K562 (cell line): ENCODE measurements around the gene SUFU. TPM values are rescaled to one million over a fixed set of nuclear protein-coding genes. Genes with fewer than 3 reads are reported as not detected.

Experiments used
- ATAC-seq: fragments of 200-7000 bp; cut with Tn5 transposase; 3 replicates; pipeline ENCODE4 v1.9.1; 2020; ENCODE audit warnings: moderate library complexity
- BruUV-seq: library from RNA; stranded (reverse); fragments of 400-500 nt; replicated peaks from 2 replicates; lab custom pipeline; 2021; lab: Mats Ljungman, UMichigan
- CTCF ChIA-PET: fragments of 300-600 bp; formaldehyde crosslinking; extraction: SDS; loops from one replicate; lab custom pipeline; 2021; ENCODE audit warnings: low intra/inter-chr PET ratio; lab: Yijun Ruan, JAX
- POLR2A ChIA-PET: fragments of 300-600, 350-650 bp; sonication (Branson Sonifier 250); formaldehyde crosslinking; extraction: SDS; loops from one replicate; lab custom pipeline; 2021; ENCODE audit warnings: antibody characterized with exemption, inconsistent platforms; lab: Yijun Ruan, JAX
- DNase-seq, 4 experiments: peaks; one replicate each; pipeline versions ENCODE4 v3.0.0 to v3.0.0-alpha.2; 2011 to 2018; ENCODE audit warnings: low spot score in 3 of 4, mixed read lengths in 3 of 4; ENCODE audit errors: extremely low read depth in 1 of 4
- FAIRE-seq: peaks from 2 replicates; lab custom pipeline; 2011; peaks lifted over from hg19 to GRCh38; lab: Jason Lieb, UNC
- H2AFZ ChIP-seq: 2 replicates; pipeline ENCODE4 v1.6.0; 2011; ENCODE audit warnings: low read depth, low read length, control low read depth, inconsistent platforms
- H3K27ac ChIP-seq: fragments of 200-600 bp; 3 replicates; pipeline ENCODE4 v1.8.0; 2011; ENCODE audit warnings: low read depth, mild to moderate bottlenecking, control low read depth, inconsistent platforms, low read length, moderate library complexity, mixed read lengths; ENCODE audit errors: extremely low read depth
- H3K27me3 ChIP-seq, 2 experiments: fragments of 300-600 bp in 1 of 2; 2 replicates in 1 of 2; 3 replicates in 1 of 2; pipeline versions ENCODE4 v1.6.0 to v1.8.0; 2011; ENCODE audit warnings: inconsistent platforms in 2 of 2, low read length in 2 of 2, mild to moderate bottlenecking in 1 of 2, mixed read lengths in 1 of 2, moderate library complexity in 1 of 2; ENCODE audit not compliant: control insufficient read depth in 2 of 2, insufficient read depth in 2 of 2
- H3K36me3 ChIP-seq: fragments of 300-600 bp; 3 replicates; pipeline ENCODE4 v1.8.0; 2011; ENCODE audit warnings: mild to moderate bottlenecking, low read length, inconsistent platforms; ENCODE audit not compliant: control insufficient read depth, insufficient read depth
- H3K4me1 ChIP-seq, 2 experiments: fragments of 200-600 bp in 1 of 2; replicated peaks in 1 of 2; 2 replicates in 1 of 2; 3 replicates in 1 of 2; pipeline versions ENCODE4 v1.5.1 to v1.8.0; 2011; ENCODE audit warnings: inconsistent platforms in 2 of 2, low read length in 2 of 2, mild to moderate bottlenecking in 1 of 2, mixed read lengths in 1 of 2, moderate library complexity in 1 of 2; ENCODE audit not compliant: control insufficient read depth in 2 of 2, insufficient read depth in 2 of 2
- H3K4me2 ChIP-seq: 2 replicates; pipeline ENCODE4 v1.6.1; 2011; ENCODE audit warnings: low read length, control low read depth, inconsistent platforms, mixed read lengths; ENCODE audit not compliant: insufficient read depth
- H3K4me3 ChIP-seq: fragments of 200-600 bp; sonication (generic), shearing (Covaris generic); 2 replicates; pipeline ENCODE4 v1.5.1; 2016; ENCODE audit warnings: control low read depth, inconsistent platforms
- H3K79me2 ChIP-seq: fragments of 200-600 bp; 3 replicates; pipeline ENCODE4 v1.8.0; 2011; ENCODE audit warnings: low read length, inconsistent platforms; ENCODE audit not compliant: control insufficient read depth, insufficient read depth
- H3K9ac ChIP-seq, 2 experiments: 2 replicates each; pipeline versions ENCODE4 v1.6.0 to v1.6.1; 2011; ENCODE audit warnings: low read depth in 2 of 2, low read length in 2 of 2, control low read depth in 1 of 2, inconsistent platforms in 1 of 2, mild to moderate bottlenecking in 1 of 2, mixed read lengths in 1 of 2; ENCODE audit not compliant: insufficient read depth in 1 of 2
- H3K9me1 ChIP-seq: one replicate; pipeline ENCODE4 v1.6.0; 2011; ENCODE audit warnings: inconsistent platforms, mild to moderate bottlenecking, low read length, moderate library complexity; ENCODE audit not compliant: control insufficient read depth, insufficient read depth
- H3K9me3 ChIP-seq: replicated peaks from 2 replicates; pipeline ENCODE4 v1.5.1; 2011; ENCODE audit warnings: low read depth, low read length, inconsistent platforms; ENCODE audit not compliant: control insufficient read depth, insufficient read depth
- H4K20me1 ChIP-seq: replicated peaks from 2 replicates; pipeline ENCODE4 v1.6.1; 2011; ENCODE audit warnings: low read length, inconsistent platforms, mixed read lengths; ENCODE audit not compliant: control insufficient read depth, insufficient read depth
- ARHGAP35 ChIP-seq: fragments of 450-650 bp; IDR thresholded peaks from 2 replicates; pipeline ENCODE4 v1.6.1; 2018; ENCODE audit not compliant: partially characterized antibody
- ETS1 ChIP-seq: conservative IDR thresholded peaks from 2 replicates; pipeline ENCODE4 v1.6.1; 2011; ENCODE audit warnings: low read depth, mild to moderate bottlenecking, low read length; ENCODE audit not compliant: control insufficient read depth
- HOXB6 ChIP-seq: fragments of 250-450 bp; sonication (Bioruptor Pico); IDR thresholded peaks from 2 replicates; pipeline ENCODE4 v1.5.1; 2022; ENCODE audit warnings: mild to moderate bottlenecking, borderline replicate concordance
- KLF6 ChIP-seq: fragments of 250-450 bp; sonication (Bioruptor Pico); IDR thresholded peaks from 2 replicates; pipeline ENCODE4 v1.4.0; 2020; ENCODE audit warnings: mild to moderate bottlenecking, moderate library complexity, borderline replicate concordance
- MAFF ChIP-seq: IDR thresholded peaks from 2 replicates; pipeline ENCODE4 v1.6.1; 2012; ENCODE audit warnings: low read length, improper control_type of control experiment
- MCM2 ChIP-seq: fragments of 450-650 bp; IDR thresholded peaks from 2 replicates; pipeline ENCODE4 v1.6.1; 2017; ENCODE audit warnings: low read depth, mild to moderate bottlenecking
- MCM3 ChIP-seq: fragments of 450-650 bp; IDR thresholded peaks from 2 replicates; pipeline ENCODE4 v1.6.1; 2016
- NONO ChIP-seq, 2 experiments: fragments of 200-400 bp in 1 of 2; fragments of 450-650 bp in 1 of 2; formaldehyde crosslinking in 1 of 2; IDR thresholded peaks; 2 replicates each; pipeline ENCODE4 v1.6.1; 2017; ENCODE audit warnings: low read depth in 2 of 2, mild to moderate bottlenecking in 2 of 2, moderate library complexity in 2 of 2, low read length in 1 of 2
- PTTG1 ChIP-seq: fragments of 450-650 bp; IDR thresholded peaks from 2 replicates; pipeline ENCODE4 v1.6.1; 2016; ENCODE audit warnings: low read depth, mild to moderate bottlenecking, missing genetic modification characterization, missing compliant biosample characterization
- SAFB2 ChIP-seq: fragments of 200-400 bp; formaldehyde crosslinking; IDR thresholded peaks from 2 replicates; pipeline ENCODE4 v1.6.1; 2018; ENCODE audit warnings: borderline replicate concordance, low read length, low read depth, moderate library complexity; ENCODE audit not compliant: severe bottlenecking
- SIRT6 ChIP-seq: IDR thresholded peaks from one replicate; pipeline ENCODE4 v1.6.1; 2012; ENCODE audit warnings: low read depth, mild to moderate bottlenecking, control low read depth, inconsistent platforms, low read length, moderate library complexity
- TRIM25 ChIP-seq: fragments of 450-650 bp; IDR thresholded peaks from 2 replicates; pipeline ENCODE4 v1.7.0; 2016; ENCODE audit warnings: borderline replicate concordance
- ZFX ChIP-seq: sonication (generic); formaldehyde crosslinking; IDR thresholded peaks from 2 replicates; pipeline ENCODE4 v1.8.0; 2022; ENCODE audit warnings: mild to moderate bottlenecking, missing genetic modification reagents, moderate library complexity
- ZNF23 ChIP-seq: fragments of 250-450 bp; sonication (Bioruptor Pico); IDR thresholded peaks from 2 replicates; pipeline ENCODE4 v1.4.0; 2020; ENCODE audit warnings: mild to moderate bottlenecking
- ZNF24 ChIP-seq: fragments of 450-650 bp; IDR thresholded peaks from 2 replicates; pipeline ENCODE4 v1.6.1; 2016
- ZNF347 ChIP-seq: fragments of 450-650 bp; formaldehyde crosslinking; IDR thresholded peaks from 2 replicates; pipeline ENCODE4 v1.4.0; 2020; ENCODE audit warnings: low read depth, mild to moderate bottlenecking, moderate library complexity
- ZNF695 ChIP-seq: fragments of 450-650 bp; formaldehyde crosslinking; IDR thresholded peaks from 2 replicates; pipeline ENCODE4 v1.4.0; 2020; ENCODE audit warnings: mild to moderate bottlenecking, moderate library complexity
- ZNF766 ChIP-seq: fragments of 200-800 bp; sonication (Bioruptor generic); conservative IDR thresholded peaks from 2 replicates; pipeline ENCODE4 v1.6.1; 2016; ENCODE audit warnings: missing genetic modification characterization, missing compliant biosample characterization
- ZNF780A ChIP-seq: fragments of 250-450 bp; sonication (Bioruptor Pico); IDR thresholded peaks from 2 replicates; pipeline ENCODE4 v1.5.0; 2021; ENCODE audit warnings: mild to moderate bottlenecking
- WGBS: fragments of 100-300 bp; shearing (Covaris generic); methylation state at CpG from one replicate; pipeline ENCODE4 v1.1.6; 2016; ENCODE audit warnings: low coverage, mixed read lengths; ENCODE audit not compliant: insufficient coverage; ENCODE audit errors: missing lambda C conversion rate; 5-methylcytosine and 5-hydroxymethylcytosine counted together
- in situ Hi-C: fragments of 300-500 bp; cut with MboI; formaldehyde crosslinking; loops from 4 replicates; pipeline ENCODE4 v1.15.0; 2018; ENCODE audit warnings: inconsistent platforms, mixed read lengths
- intact Hi-C: fragments of 100-400 bp; cut with micrococcal nuclease; formaldehyde crosslinking; loops from 2 replicates; pipeline ENCODE4 v1.14.2; 2022
- polyA plus RNA-seq, 8 experiments: library from polyadenylated mRNA; depleted of rRNA in 4 of 8; stranded (reverse) in 5 of 8; unstranded in 3 of 8; fragments of >200 nt; fragmentation: Nextera tagmentation in 2 of 8; fragmentation: Illumina TruSeq in 1 of 8; extraction: Ambion mirVana in 2 of 8; extraction: Trizol in 1 of 8; gene quantifications; 2 replicates each; pipeline versions ENCODE4 v1.2.1 to v1.2.3, GENCODE V29; 2011 to 2014; ENCODE audit warnings: inconsistent platforms in 1 of 8, missing spikeins in 1 of 8
- total RNA-seq, 7 experiments: library from RNA; depleted of rRNA in 6 of 7; stranded (reverse); fragments of >200 nt in 6 of 7; fragmentation: Illumina TruSeq in 2 of 7; extraction: Trizol in 2 of 7; gene quantifications; 2 replicates each; pipeline versions ENCODE4 v1.2.1 to v1.2.3, GENCODE V29; 2011 to 2021; ENCODE audit warnings: low replicate concordance in 1 of 7

The SUFU gene
- total and polyA plus RNA-seq, 9 of the 15 experiments (the other 6 are each of a cell fraction or from before 2014, with no cell fraction given), result 0.59 to 6.3 (median 0.82) TPM

- TF ChIP-seq ZNF347 (CRISPR knock-in tag) (no peak), MCM2 (no peak), ZNF780A (CRISPR knock-in tag) (no peak), HOXB6 (CRISPR knock-in tag) (no peak), SIRT6 (no peak), ZNF23 (CRISPR knock-in tag) (no peak), SAFB2 (no peak), MAFF (no peak), ARHGAP35 (no peak), ZNF24 (no peak), PTTG1 (no peak), ETS1 (no peak), ZFX (no peak), KLF6 (CRISPR knock-in tag) (no peak), ZNF766 (CRISPR knock-in tag) (no peak), NONO (IDR thresholded peaks at IDR 0.05; ENCODE audit: low read depth in 2 of 2, low read length in 1 of 2) (no peak), MCM3 (no peak), TRIM25 (no peak), ZNF695 (no peak)
- BruUV-seq, result no TSS peak
Measured at GRCh38 chr10:102595293-102595692, 91.5 kb downstream of the SUFU start.

More at GRCh38 chr10:102595293-102595692, 91.5 kb downstream of the SUFU start:
- CTCF ChIA-PET, result no interaction called here
- in situ Hi-C loops (loop anchor here (25.0 kb wide), 2 partner anchors 208 to 358 kb away; partner anchors contain the start of genes ELOVL3, GBF1, NFKB2 and PITX3), intact Hi-C loops (loop anchor here (5.0 kb wide), 1 partner anchor 93 kb away; the partner anchor contains the start of genes ACTR1A and SUFU)
- Histone ChIP-seq H3K9me3 (no peaks in the 10 kb centered on the region), H3K9me1 (no peaks in the 10 kb centered on the region), H3K79me2 (no peaks in the 10 kb centered on the region), H3K4me2 (no peak overlapping the region), H3K27me3 (no peaks in the 10 kb centered on the region), H3K4me1 (peaks cover 24 to 27% of the 10 kb centered on the region in 2 experiments), H3K27ac (no peak overlapping the region), H3K36me3 (peaks cover 7% of the 10 kb centered on the region; the same call in 2 of the 3 replicates), H3K4me3 (no peak overlapping the region), H3K9ac (no peak overlapping the region), H4K20me1 (no peaks in the 10 kb centered on the region), H2AFZ (no peak overlapping the region)
- no peak for ATAC-seq
- FAIRE-seq, result no peak
- DNase-seq, result no peak
- 90% methylated on average over 2 of the region's 2 CpGs for WGBS
- POLR2A ChIA-PET, result interaction anchor here (1.0 kb wide), 1 partner anchor 350 kb away, joined by 3 read pairs; the partner anchor contains the start of gene GBF1
